ENCODE data around the gene KCNQ2. TPM values are rescaled to one million over a fixed set of nuclear protein-coding genes. Genes with fewer than 3 reads are reported as not detected.

Gene KCNQ2
- total RNA-seq, 1 donor = 0.36 TPM

- no peak overlapping the region for H3K27ac ChIP-seq (ENCODE audit: low read depth, low read length)
- no peak for TF ChIP-seq CTCF (IDR thresholded peaks at IDR 0.05; ENCODE audit: extremely low read depth, low read depth, low read length)
- no peak overlapping the region for H2AFZ ChIP-seq (ENCODE audit: low read length)
- H3K9me3 ChIP-seq (ENCODE audit: low read depth, low read length) = no peaks in the 10 kb centered on the region
- DNase-seq (ENCODE audit: insufficient read length, low spot score, missing footprints) = no peak
- no peak overlapping the region for H3K4me2 ChIP-seq (ENCODE audit: insufficient read depth, low read length)
- H3K79me2 ChIP-seq (ENCODE audit: insufficient read depth, low read length) = no peaks in the 10 kb centered on the region
- no peaks in the 10 kb centered on the region for H3K27me3 ChIP-seq (ENCODE audit: insufficient read depth, low read length)
- H3K36me3 ChIP-seq (ENCODE audit: insufficient read depth, low read length) = no peaks in the 10 kb centered on the region
- no peak overlapping the region for H3K4me3 ChIP-seq (ENCODE audit: insufficient read depth, low read length)
- no peaks in the 10 kb centered on the region for H4K20me1 ChIP-seq (ENCODE audit: insufficient read depth, low read length)
- no peaks in the 10 kb centered on the region for H3K4me1 ChIP-seq (ENCODE audit: insufficient read depth, low read length)
Measured at GRCh38 chr20:63403403-63404105, 68.9 kb downstream of the KCNQ2 start.

DNA sequence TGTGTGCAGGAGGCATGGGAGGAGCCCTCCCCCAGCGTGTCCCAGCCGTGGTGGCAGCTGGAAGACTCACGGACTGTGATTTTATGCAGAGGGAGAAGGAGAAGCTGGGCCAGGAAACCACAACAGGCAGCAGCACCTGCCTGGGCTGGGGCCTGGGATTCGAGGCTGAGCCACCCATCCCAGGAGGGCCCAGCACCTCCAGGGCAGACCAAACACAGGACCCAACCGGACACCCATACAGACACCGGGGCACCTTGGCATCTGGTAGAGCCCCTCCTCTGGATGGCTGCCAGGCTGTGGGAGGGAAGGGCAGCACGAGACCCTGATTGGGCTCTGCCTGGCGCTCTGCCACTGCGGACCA, 69.6 kb downstream of the KCNQ2 start:
- no peak for TF ChIP-seq CTCF (IDR thresholded peaks at IDR 0.05; ENCODE audit: extremely low read depth, low read depth, low read length)
- no peaks in the 10 kb centered on the region for H3K27me3 ChIP-seq (ENCODE audit: insufficient read depth, low read length)
- no peaks in the 10 kb centered on the region for H3K4me1 ChIP-seq (ENCODE audit: insufficient read depth, low read length)
- no peak overlapping the region for H2AFZ ChIP-seq (ENCODE audit: low read length)
- H3K36me3 ChIP-seq (ENCODE audit: insufficient read depth, low read length) = no peaks in the 10 kb centered on the region
- H3K27ac ChIP-seq (ENCODE audit: low read depth, low read length) = no peak overlapping the region
- no peak overlapping the region for H3K4me2 ChIP-seq (ENCODE audit: insufficient read depth, low read length)
- H4K20me1 ChIP-seq (ENCODE audit: insufficient read depth, low read length) = no peaks in the 10 kb centered on the region
- DNase-seq (ENCODE audit: insufficient read length, low spot score, missing footprints) = no peak
- no peaks in the 10 kb centered on the region for H3K9me3 ChIP-seq (ENCODE audit: low read depth, low read length)
- no peaks in the 10 kb centered on the region for H3K79me2 ChIP-seq (ENCODE audit: insufficient read depth, low read length)
- no peak overlapping the region for H3K4me3 ChIP-seq (ENCODE audit: insufficient read depth, low read length)

DNA sequence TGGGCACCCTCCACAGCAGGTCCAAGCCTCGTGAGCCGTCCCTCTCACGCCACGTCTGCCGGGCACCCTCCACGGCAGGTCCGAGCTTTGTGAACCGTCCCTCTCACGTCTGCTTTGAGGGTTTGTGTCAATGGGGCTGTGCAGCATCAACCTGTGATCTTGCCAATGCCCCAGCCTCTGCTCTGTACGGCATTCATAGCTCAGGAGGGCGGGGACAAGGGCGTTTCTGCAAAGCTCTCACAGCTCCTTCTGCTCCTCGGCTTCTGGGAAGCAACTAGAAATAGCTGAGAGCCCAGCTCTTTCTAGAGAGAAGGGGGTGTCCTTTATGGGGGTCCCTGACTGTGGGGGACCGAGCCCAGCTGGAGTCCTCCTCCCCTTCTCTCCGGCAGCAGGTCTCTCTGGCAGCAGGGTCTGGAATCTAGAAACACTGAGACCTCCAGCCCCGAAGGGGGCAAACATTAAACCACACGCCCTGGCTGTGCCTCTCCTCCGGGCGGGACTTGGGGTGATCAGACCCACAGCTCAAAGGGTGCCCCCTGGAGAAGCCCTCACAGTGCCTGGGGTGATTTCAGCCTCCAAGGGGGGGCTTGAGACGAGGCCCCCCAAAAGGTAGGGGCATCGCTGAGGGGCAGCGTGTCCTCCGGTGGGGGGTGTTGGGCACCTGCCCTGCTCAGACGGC, 70.1 kb downstream of the KCNQ2 start:
- no peak overlapping the region for H3K27ac ChIP-seq (ENCODE audit: low read depth, low read length)
- H3K27me3 ChIP-seq (ENCODE audit: insufficient read depth, low read length) = no peaks in the 10 kb centered on the region
- no peak overlapping the region for H3K4me3 ChIP-seq (ENCODE audit: insufficient read depth, low read length)
- no peak overlapping the region for H2AFZ ChIP-seq (ENCODE audit: low read length)
- H3K79me2 ChIP-seq (ENCODE audit: insufficient read depth, low read length) = no peaks in the 10 kb centered on the region
- no peak overlapping the region for H3K4me2 ChIP-seq (ENCODE audit: insufficient read depth, low read length)
- H3K36me3 ChIP-seq (ENCODE audit: insufficient read depth, low read length) = no peaks in the 10 kb centered on the region
- no peaks in the 10 kb centered on the region for H3K9me3 ChIP-seq (ENCODE audit: low read depth, low read length)
- no peak for TF ChIP-seq CTCF (IDR thresholded peaks at IDR 0.05; ENCODE audit: extremely low read depth, low read depth, low read length)
- no peaks in the 10 kb centered on the region for H4K20me1 ChIP-seq (ENCODE audit: insufficient read depth, low read length)
- H3K4me1 ChIP-seq (ENCODE audit: insufficient read depth, low read length) = no peaks in the 10 kb centered on the region
- no peak for DNase-seq (ENCODE audit: insufficient read length, low spot score, missing footprints)

DNA sequence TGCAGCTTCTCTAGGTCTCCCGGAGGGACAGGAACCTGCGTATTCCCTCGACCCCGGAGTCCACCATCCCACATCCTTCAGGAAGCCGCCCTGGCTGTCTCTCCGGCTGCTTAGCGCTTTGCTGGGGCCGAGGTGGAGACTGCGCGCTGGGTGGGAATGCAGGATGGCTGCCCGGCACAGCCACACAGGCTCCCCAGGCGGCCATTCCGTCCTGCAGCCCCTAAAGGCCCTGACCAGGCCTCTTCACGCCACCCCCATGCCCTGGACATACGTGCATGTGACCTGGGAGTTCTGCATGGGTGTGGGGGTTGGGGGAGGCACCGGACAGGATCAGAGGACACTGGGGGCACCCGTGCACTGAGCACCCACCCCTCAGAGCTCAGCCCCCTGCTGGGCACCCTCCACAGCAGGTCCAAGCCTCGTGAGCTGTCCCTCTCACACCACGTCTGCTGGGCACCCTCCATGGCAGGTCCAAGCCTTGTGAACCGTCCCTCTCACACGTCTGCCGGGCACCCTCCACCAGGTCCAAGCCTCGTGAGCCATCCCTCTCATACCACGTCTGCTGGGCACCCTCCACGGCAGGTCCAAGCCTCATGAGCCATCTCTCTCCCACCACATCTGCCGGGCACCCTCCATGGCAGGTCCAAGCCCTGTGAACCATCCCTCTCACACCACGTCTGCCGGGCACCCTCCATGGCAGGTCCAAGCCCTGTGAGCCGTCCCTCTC, 70.9 kb downstream of the KCNQ2 start:
- H2AFZ ChIP-seq (ENCODE audit: low read length) = no peak overlapping the region
- no peak overlapping the region for H3K27ac ChIP-seq (ENCODE audit: low read depth, low read length)
- no peaks in the 10 kb centered on the region for H3K9me3 ChIP-seq (ENCODE audit: low read depth, low read length)
- no peaks in the 10 kb centered on the region for H3K79me2 ChIP-seq (ENCODE audit: insufficient read depth, low read length)
- no peaks in the 10 kb centered on the region for H3K36me3 ChIP-seq (ENCODE audit: insufficient read depth, low read length)
- H4K20me1 ChIP-seq (ENCODE audit: insufficient read depth, low read length) = no peaks in the 10 kb centered on the region
- DNase-seq (ENCODE audit: insufficient read length, low spot score, missing footprints) = no peak
- H3K27me3 ChIP-seq (ENCODE audit: insufficient read depth, low read length) = no peaks in the 10 kb centered on the region
- TF ChIP-seq CTCF (IDR thresholded peaks at IDR 0.05; ENCODE audit: extremely low read depth, low read depth, low read length) = no peak
- H3K4me2 ChIP-seq (ENCODE audit: insufficient read depth, low read length) = no peak overlapping the region
- no peak overlapping the region for H3K4me3 ChIP-seq (ENCODE audit: insufficient read depth, low read length)
- no peaks in the 10 kb centered on the region for H3K4me1 ChIP-seq (ENCODE audit: insufficient read depth, low read length)

Data from osteoblast (primary cell).